ENCODE data around the gene COL4A3.

Gene COL4A3

GRCh38 chr2:227179988-227180685 lies 15.7 kb downstream of the COL4A3 start:
- TF ChIP-seq CTCF (IDR thresholded peaks at IDR 0.05; ENCODE audit: low read depth, low read length) = no peak
- H3K4me3 ChIP-seq (ENCODE audit: low read depth, low read length) = no peak overlapping the region

GRCh38 chr2:227180770-227181169 lies 16.3 kb downstream of the COL4A3 start:
- no peak for TF ChIP-seq CTCF (IDR thresholded peaks at IDR 0.05; ENCODE audit: low read depth, low read length)
- H3K4me3 ChIP-seq (ENCODE audit: low read depth, low read length) = no peak overlapping the region

- no peak for TF ChIP-seq CTCF (IDR thresholded peaks at IDR 0.05; ENCODE audit: low read depth, low read length)
- no peak overlapping the region for H3K4me3 ChIP-seq (ENCODE audit: low read depth, low read length)
Observed at GRCh38 chr2:227182765-227183164, 18.3 kb downstream of the COL4A3 start.

- H3K4me3 ChIP-seq (ENCODE audit: low read depth, low read length) = no peak overlapping the region
- TF ChIP-seq CTCF (IDR thresholded peaks at IDR 0.05; ENCODE audit: low read depth, low read length) = no peak
Observed at GRCh38 chr2:227183657-227184367, 19.4 kb downstream of the COL4A3 start.

- no peak for TF ChIP-seq CTCF (IDR thresholded peaks at IDR 0.05; ENCODE audit: low read depth, low read length)
- H3K4me3 ChIP-seq (ENCODE audit: low read depth, low read length) = no peak overlapping the region
Observed at GRCh38 chr2:227185615-227186232, 21.3 kb downstream of the COL4A3 start.

GRCh38 chr2:227186751-227187150 lies 22.3 kb downstream of the COL4A3 start:
- no peak overlapping the region for H3K4me3 ChIP-seq (ENCODE audit: low read depth, low read length)
- no peak for TF ChIP-seq CTCF (IDR thresholded peaks at IDR 0.05; ENCODE audit: low read depth, low read length)

GRCh38 chr2:227188292-227188691 lies 23.9 kb downstream of the COL4A3 start:
- TF ChIP-seq CTCF (IDR thresholded peaks at IDR 0.05; ENCODE audit: low read depth, low read length) = no peak
- H3K4me3 ChIP-seq (ENCODE audit: low read depth, low read length) = no peak overlapping the region
